Thyroid gland (tissue), 4 donors: ENCODE data around the gene STAT3.

Experiments
- POLR2A ChIP-seq, 2 donors: fragments of 450-650 bp; IDR thresholded peaks; one replicate each; pipeline ENCODE4 v1.6.1; 2017; ENCODE audit warnings: antibody characterized with exemption in 2 of 2, mild to moderate bottlenecking in 2 of 2, moderate library complexity in 1 of 2
- TF ChIP-seq, protein P1 (sequence below), 6 experiments: fragments of 200-600 bp in 3 of 6; fragments of 450-650 bp in 3 of 6; sonication (generic) in 3 of 6; IDR thresholded peaks; one replicate each; pipeline ENCODE4 v1.5.1; 2016 to 2019; ENCODE audit warnings: antibody characterized with exemption in 6 of 6, mild to moderate bottlenecking in 2 of 6, inconsistent platforms in 1 of 6, moderate library complexity in 1 of 6

DNA sequence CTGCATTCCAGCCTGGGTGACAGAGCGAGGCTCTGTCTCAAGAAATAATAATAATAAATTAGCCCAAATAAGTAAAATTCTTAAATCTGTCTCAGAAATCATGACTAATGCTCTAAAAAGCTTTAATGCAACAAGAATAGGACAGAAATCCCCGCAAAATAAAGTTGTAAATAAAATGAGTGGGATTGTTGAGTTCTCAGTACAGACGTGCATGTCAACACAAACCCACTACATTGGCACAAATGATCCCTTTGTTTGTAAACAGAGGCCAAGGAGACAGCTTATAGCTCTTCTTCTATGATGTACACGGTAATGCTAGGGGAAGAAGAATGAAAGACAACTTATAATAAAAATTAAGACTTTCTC is 118.1 kb downstream of the STAT3 start:
- TF ChIP-seq, protein P1, sequence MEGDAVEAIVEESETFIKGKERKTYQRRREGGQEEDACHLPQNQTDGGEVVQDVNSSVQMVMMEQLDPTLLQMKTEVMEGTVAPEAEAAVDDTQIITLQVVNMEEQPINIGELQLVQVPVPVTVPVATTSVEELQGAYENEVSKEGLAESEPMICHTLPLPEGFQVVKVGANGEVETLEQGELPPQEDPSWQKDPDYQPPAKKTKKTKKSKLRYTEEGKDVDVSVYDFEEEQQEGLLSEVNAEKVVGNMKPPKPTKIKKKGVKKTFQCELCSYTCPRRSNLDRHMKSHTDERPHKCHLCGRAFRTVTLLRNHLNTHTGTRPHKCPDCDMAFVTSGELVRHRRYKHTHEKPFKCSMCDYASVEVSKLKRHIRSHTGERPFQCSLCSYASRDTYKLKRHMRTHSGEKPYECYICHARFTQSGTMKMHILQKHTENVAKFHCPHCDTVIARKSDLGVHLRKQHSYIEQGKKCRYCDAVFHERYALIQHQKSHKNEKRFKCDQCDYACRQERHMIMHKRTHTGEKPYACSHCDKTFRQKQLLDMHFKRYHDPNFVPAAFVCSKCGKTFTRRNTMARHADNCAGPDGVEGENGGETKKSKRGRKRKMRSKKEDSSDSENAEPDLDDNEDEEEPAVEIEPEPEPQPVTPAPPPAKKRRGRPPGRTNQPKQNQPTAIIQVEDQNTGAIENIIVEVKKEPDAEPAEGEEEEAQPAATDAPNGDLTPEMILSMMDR (IDR thresholded peaks at IDR 0.05) = no peak
- no peak for TF ChIP-seq POLR2A (IDR thresholded peaks at IDR 0.05)
